Mammary epithelial cell (primary cell): ENCODE data around the gene C17orf114.

ENCODE experiments used
- EZH2 ChIP-seq: IDR thresholded peaks from 2 replicates; pipeline ENCODE4 v1.6.1; 2012; ENCODE audit warnings: low read length, inconsistent platforms, borderline replicate concordance
- TF ChIP-seq, protein P1 (sequence below), 2 donors: IDR thresholded peaks in 1 of 2; conservative IDR thresholded peaks in 1 of 2; 2 replicates each; pipeline ENCODE4 v1.5.1; 2011 to 2012; ENCODE audit warnings: inconsistent platforms in 2 of 2, low read length in 2 of 2, mild to moderate bottlenecking in 2 of 2, control low read depth in 1 of 2, low read depth in 1 of 2; ENCODE audit not compliant: insufficient read depth in 1 of 2; ENCODE audit errors: extremely low read depth in 1 of 2

DNA sequence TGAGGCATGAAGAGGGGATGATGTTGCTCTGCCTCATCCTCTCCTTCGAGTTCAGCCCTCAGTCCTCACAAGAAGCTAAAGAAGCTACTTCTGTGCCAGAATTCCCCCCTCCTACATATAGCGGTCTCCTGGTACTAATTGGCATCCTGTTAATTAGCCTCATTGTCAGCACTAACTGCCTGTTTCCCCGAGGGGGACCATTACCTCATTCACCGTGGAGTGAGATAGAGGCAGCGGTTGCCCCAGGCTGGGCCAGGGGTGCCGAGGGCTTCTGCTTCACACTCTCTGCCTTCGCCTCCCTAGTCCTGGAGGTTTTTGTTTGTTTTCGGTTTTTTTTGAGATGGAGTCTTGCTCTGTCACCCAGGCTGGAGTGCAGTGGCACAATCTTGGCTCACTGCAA is 25.3 kb upstream of the C17orf114 start:
- TF ChIP-seq, protein P1, sequence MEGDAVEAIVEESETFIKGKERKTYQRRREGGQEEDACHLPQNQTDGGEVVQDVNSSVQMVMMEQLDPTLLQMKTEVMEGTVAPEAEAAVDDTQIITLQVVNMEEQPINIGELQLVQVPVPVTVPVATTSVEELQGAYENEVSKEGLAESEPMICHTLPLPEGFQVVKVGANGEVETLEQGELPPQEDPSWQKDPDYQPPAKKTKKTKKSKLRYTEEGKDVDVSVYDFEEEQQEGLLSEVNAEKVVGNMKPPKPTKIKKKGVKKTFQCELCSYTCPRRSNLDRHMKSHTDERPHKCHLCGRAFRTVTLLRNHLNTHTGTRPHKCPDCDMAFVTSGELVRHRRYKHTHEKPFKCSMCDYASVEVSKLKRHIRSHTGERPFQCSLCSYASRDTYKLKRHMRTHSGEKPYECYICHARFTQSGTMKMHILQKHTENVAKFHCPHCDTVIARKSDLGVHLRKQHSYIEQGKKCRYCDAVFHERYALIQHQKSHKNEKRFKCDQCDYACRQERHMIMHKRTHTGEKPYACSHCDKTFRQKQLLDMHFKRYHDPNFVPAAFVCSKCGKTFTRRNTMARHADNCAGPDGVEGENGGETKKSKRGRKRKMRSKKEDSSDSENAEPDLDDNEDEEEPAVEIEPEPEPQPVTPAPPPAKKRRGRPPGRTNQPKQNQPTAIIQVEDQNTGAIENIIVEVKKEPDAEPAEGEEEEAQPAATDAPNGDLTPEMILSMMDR (conservative IDR thresholded peaks at IDR 0.05 in 1 of 2, IDR thresholded peaks at IDR 0.05 in 1 of 2; ENCODE audit: extremely low read depth in 1 of 2, insufficient read depth in 1 of 2, low read depth in 1 of 2, low read length in 2 of 2): no peak
- TF ChIP-seq EZH2: no peak
